Heart left ventricle (tissue), 13 donors: ENCODE results near the gene PTPN11.

Experiments
- POLR2A ChIP-seq, 2 donors: fragments of 450-650 bp; IDR thresholded peaks; one replicate each; pipeline ENCODE4 v1.6.1; 2017; ENCODE audit warnings: antibody characterized with exemption in 2 of 2, mild to moderate bottlenecking in 2 of 2, moderate library complexity in 2 of 2
- TF ChIP-seq, protein P1 (sequence below), 12 donors: fragments of 200-600 bp; sonication (generic) in 4 of 12; IDR thresholded peaks; one replicate each; pipeline versions ENCODE4 v1.5.0 to v1.8.0; 2018 to 2022; ENCODE audit warnings: antibody characterized with exemption in 12 of 12, mild to moderate bottlenecking in 5 of 12
- donor health status: ischemic (EF 13 %, LVEDD 7.1; RV severe dilation, severe dysfunction).
- donor health status: DM: no; HTN: yes; CAD: no.
- donor health status: DM: no; HTN: no; CAD: no.
- donor health status: ischemic (EF 25% LVEDD 6.9; RV normal size, moderate dysfunction).
- donor health status: ischemic (EF 25% LVEDD 5.7; RV mildly dilated, moderate dysfunction).
- donor health status: ischemic (EF 35%, LVEDD 5.7; RV mildly dilated, moderate dysfunction).
- donor health status: nonischemic (EF 11% LVEDD 7.7; RV severe dilation, severe dysfunction).
- donor health status: DM: yes; HTN: yes; CAD: no.
- donor health status: PGD.
- donor health status: ischemic (EF 29% LVEDD 5.4; RV normal size, mild dysfunction).
- donor health status: nonischemic (EF 23%, LVEDD 6.1; RV moderate dilation, normal function).

- TF ChIP-seq, protein P1, sequence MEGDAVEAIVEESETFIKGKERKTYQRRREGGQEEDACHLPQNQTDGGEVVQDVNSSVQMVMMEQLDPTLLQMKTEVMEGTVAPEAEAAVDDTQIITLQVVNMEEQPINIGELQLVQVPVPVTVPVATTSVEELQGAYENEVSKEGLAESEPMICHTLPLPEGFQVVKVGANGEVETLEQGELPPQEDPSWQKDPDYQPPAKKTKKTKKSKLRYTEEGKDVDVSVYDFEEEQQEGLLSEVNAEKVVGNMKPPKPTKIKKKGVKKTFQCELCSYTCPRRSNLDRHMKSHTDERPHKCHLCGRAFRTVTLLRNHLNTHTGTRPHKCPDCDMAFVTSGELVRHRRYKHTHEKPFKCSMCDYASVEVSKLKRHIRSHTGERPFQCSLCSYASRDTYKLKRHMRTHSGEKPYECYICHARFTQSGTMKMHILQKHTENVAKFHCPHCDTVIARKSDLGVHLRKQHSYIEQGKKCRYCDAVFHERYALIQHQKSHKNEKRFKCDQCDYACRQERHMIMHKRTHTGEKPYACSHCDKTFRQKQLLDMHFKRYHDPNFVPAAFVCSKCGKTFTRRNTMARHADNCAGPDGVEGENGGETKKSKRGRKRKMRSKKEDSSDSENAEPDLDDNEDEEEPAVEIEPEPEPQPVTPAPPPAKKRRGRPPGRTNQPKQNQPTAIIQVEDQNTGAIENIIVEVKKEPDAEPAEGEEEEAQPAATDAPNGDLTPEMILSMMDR (IDR thresholded peaks at IDR 0.05), result no peak
- TF ChIP-seq POLR2A (IDR thresholded peaks at IDR 0.05), result no peak
Observed at GRCh38 chr12:112381406-112381882, 37.3 kb upstream of the PTPN11 start.
